H9 (cell line): Measurements from ENCODE around the gene ERC2. TPM values are rescaled to one million over a fixed set of nuclear protein-coding genes. Genes with fewer than 3 reads are reported as not detected.

ENCODE experiments used
- DNase-seq: peaks from one replicate; pipeline ENCODE4 v3.0.0-alpha.2; 2017
- H2AFZ ChIP-seq: one replicate; pipeline ENCODE4 v1.6.1; 2013; ENCODE audit warnings: mild to moderate bottlenecking, low read length, control low read depth, moderate library complexity
- H2AK5ac ChIP-seq: 2 replicates; pipeline ENCODE4 v1.6.1; 2013; ENCODE audit warnings: low read length, control low read depth, mixed read lengths; ENCODE audit not compliant: insufficient read length
- H2BK120ac ChIP-seq: one replicate; pipeline ENCODE4 v1.6.1; 2013; ENCODE audit warnings: low read depth, mild to moderate bottlenecking, low read length, control low read depth, inconsistent platforms; ENCODE audit not compliant: poor library complexity, severe bottlenecking
- H2BK12ac ChIP-seq: 2 replicates; pipeline ENCODE4 v1.6.1; 2013; ENCODE audit warnings: low read length, control low read depth, mixed read lengths, low read depth; ENCODE audit not compliant: insufficient read length
- H2BK15ac ChIP-seq: 2 replicates; pipeline ENCODE4 v1.6.1; 2013; ENCODE audit warnings: low read depth, low read length, control low read depth
- H2BK20ac ChIP-seq: one replicate; pipeline ENCODE4 v1.6.1; 2013; ENCODE audit warnings: low read depth, mild to moderate bottlenecking, low read length, control low read depth, inconsistent platforms; ENCODE audit not compliant: poor library complexity, severe bottlenecking
- H2BK5ac ChIP-seq: 2 replicates; pipeline ENCODE4 v1.6.1; 2013; ENCODE audit warnings: low read length, control low read depth, mixed read lengths; ENCODE audit not compliant: insufficient read length
- H3K14ac ChIP-seq: 2 replicates; pipeline ENCODE4 v1.6.1; 2013; ENCODE audit warnings: low read length, control low read depth; ENCODE audit not compliant: insufficient read depth
- H3K18ac ChIP-seq: 2 replicates; pipeline ENCODE4 v1.6.1; 2013; ENCODE audit warnings: low read depth, mild to moderate bottlenecking, mixed read lengths, low read length, control low read depth; ENCODE audit not compliant: insufficient read length
- H3K23ac ChIP-seq: 2 replicates; pipeline ENCODE4 v1.6.1; 2013; ENCODE audit warnings: low read length, control low read depth, mixed read lengths, low read depth; ENCODE audit not compliant: insufficient read length
- H3K23me2 ChIP-seq: 2 replicates; pipeline ENCODE4 v1.6.1; 2013; ENCODE audit warnings: low read depth, mild to moderate bottlenecking, mixed read lengths, low read length, control low read depth; ENCODE audit not compliant: insufficient read length, poor library complexity, severe bottlenecking
- H3K27ac ChIP-seq: 2 replicates; pipeline ENCODE4 v1.5.1; 2013; ENCODE audit warnings: low read length, control low read depth, mixed read lengths, low read depth; ENCODE audit not compliant: insufficient read length
- H3K27me3 ChIP-seq: 2 replicates; pipeline ENCODE4 v1.6.1; 2013; ENCODE audit warnings: low read length, control low read depth, inconsistent platforms; ENCODE audit not compliant: insufficient read depth
- H3K4ac ChIP-seq: 2 replicates; pipeline ENCODE4 v1.6.1; 2013; ENCODE audit warnings: low read depth, mild to moderate bottlenecking, control low read depth, inconsistent platforms, low read length, moderate library complexity
- H3K4me1 ChIP-seq: 2 replicates; pipeline ENCODE4 v1.6.1; 2013; ENCODE audit warnings: low read length, control low read depth, inconsistent platforms; ENCODE audit not compliant: insufficient read depth
- H3K4me2 ChIP-seq: 2 replicates; pipeline ENCODE4 v1.6.1; 2013; ENCODE audit warnings: low read length, control low read depth, mixed read lengths; ENCODE audit not compliant: insufficient read length, insufficient read depth
- H3K56ac ChIP-seq: 2 replicates; pipeline ENCODE4 v1.6.1; 2013; ENCODE audit warnings: low read depth, mild to moderate bottlenecking, mixed read lengths, low read length, control low read depth; ENCODE audit not compliant: insufficient read length
- H3K79me1 ChIP-seq: 2 replicates; pipeline ENCODE4 v1.6.1; 2013; ENCODE audit warnings: low read depth, mild to moderate bottlenecking, moderate library complexity, low read length, control low read depth, inconsistent platforms; ENCODE audit not compliant: insufficient read depth, poor library complexity, severe bottlenecking
- H3K79me2 ChIP-seq: 2 replicates; pipeline ENCODE4 v1.6.1; 2013; ENCODE audit warnings: low read length, control low read depth, inconsistent platforms; ENCODE audit not compliant: insufficient read depth
- H3K9ac ChIP-seq: 2 replicates; pipeline ENCODE4 v1.6.1; 2013; ENCODE audit warnings: low read length, control low read depth, mixed read lengths; ENCODE audit not compliant: insufficient read length; ENCODE audit errors: extremely low read depth
- H3K9me3 ChIP-seq: one replicate; pipeline ENCODE4 v1.6.1; 2013; ENCODE audit warnings: low read depth, low read length, inconsistent platforms; ENCODE audit not compliant: control insufficient read depth
- H3T11ph ChIP-seq: one replicate; pipeline ENCODE4 v1.6.1; 2013; ENCODE audit warnings: mild to moderate bottlenecking, low read length, control low read depth, inconsistent platforms
- H4K20me1 ChIP-seq: one replicate; pipeline ENCODE4 v1.6.1; 2013; ENCODE audit not compliant: control insufficient read depth, insufficient read length, insufficient read depth
- H4K5ac ChIP-seq: 2 replicates; pipeline ENCODE4 v1.6.1; 2013; ENCODE audit warnings: low read depth, mild to moderate bottlenecking, mixed read lengths, low read length, control low read depth; ENCODE audit not compliant: insufficient read length
- H4K8ac ChIP-seq: replicated peaks from 2 replicates; pipeline ENCODE4 v1.6.1; 2013; ENCODE audit warnings: low read length, control low read depth, mixed read lengths, low read depth; ENCODE audit not compliant: insufficient read length
- H4K91ac ChIP-seq: 2 replicates; pipeline ENCODE4 v1.6.1; 2013; ENCODE audit warnings: low read depth, mild to moderate bottlenecking, moderate library complexity, mixed read lengths, low read length, control low read depth; ENCODE audit not compliant: insufficient read length
- H3K27ac Mint-ChIP-seq, 3 experiments: 2 replicates in 2 of 3; 3 replicates in 1 of 3; pipeline ENCODE4 v1.8.0; 2020 to 2021; ENCODE audit warnings: mixed read lengths in 3 of 3, mild to moderate bottlenecking in 1 of 3, moderate library complexity in 1 of 3
- H3K27me3 Mint-ChIP-seq: 2 replicates; pipeline ENCODE4 v1.8.0; 2021; ENCODE audit warnings: low read depth, mild to moderate bottlenecking, moderate library complexity, mixed read lengths
- H3K36me3 Mint-ChIP-seq, 3 experiments: 2 replicates in 2 of 3; 3 replicates in 1 of 3; pipeline ENCODE4 v1.8.0; 2020 to 2021; ENCODE audit warnings: low read depth in 3 of 3, mixed read lengths in 3 of 3; ENCODE audit not compliant: insufficient read depth in 1 of 3
- H3K4me1 Mint-ChIP-seq, 2 experiments: 2 replicates each; pipeline ENCODE4 v1.8.0; 2020; ENCODE audit warnings: mixed read lengths in 2 of 2
- H3K4me3 Mint-ChIP-seq, 2 experiments: 2 replicates in 1 of 2; 3 replicates in 1 of 2; pipeline ENCODE4 v1.8.0; 2020 to 2021; ENCODE audit warnings: mild to moderate bottlenecking in 2 of 2, mixed read lengths in 2 of 2, moderate library complexity in 1 of 2
- H3K9me3 Mint-ChIP-seq, 2 experiments: 2 replicates in 1 of 2; 3 replicates in 1 of 2; pipeline ENCODE4 v1.8.0; 2020; ENCODE audit warnings: mild to moderate bottlenecking in 2 of 2, mixed read lengths in 2 of 2, moderate library complexity in 1 of 2
- WGBS: extraction: QIAGEN DNeasy Blood & Tissue Kit; methylation state at CpG from one replicate; pipeline ENCODE4 v1.1.7; 2013; ENCODE audit warnings: missing lambda C conversion rate, low lambda C conversion rate, mixed read lengths; ENCODE audit not compliant: insufficient read length; ENCODE audit errors: extremely low coverage; 5-methylcytosine and 5-hydroxymethylcytosine counted together
- total RNA-seq: library from RNA; stranded (reverse); gene quantifications from 2 replicates; pipeline ENCODE4 v1.2.1, GENCODE V29; 2021
- TF ChIP-seq, protein P1 (sequence below): fragments of 200-600 bp; sonication (generic); conservative IDR thresholded peaks from 3 replicates; pipeline ENCODE4 v1.8.0; 2021; ENCODE audit warnings: antibody characterized with exemption, mild to moderate bottlenecking

ERC2 gene
- total RNA-seq, 1 experiment from 2014 or later, result 15.4 TPM

GRCh38 chr3:55541456-55541855, 926.8 kb downstream of the ERC2 start:
- Histone ChIP-seq H4K5ac (no peak overlapping the region), H2BK12ac (no peak overlapping the region), H3K23me2 (no peaks in the 10 kb centered on the region), H3T11ph (no peak overlapping the region), H3K9me3 (no peaks in the 10 kb centered on the region), H2AFZ (no peak overlapping the region), H3K9ac (no peak overlapping the region), H3K79me2 (peaks cover 2% of the 10 kb centered on the region; the same call in 1 of the 2 replicates), H4K91ac (no peak overlapping the region), H2AK5ac (no peak overlapping the region), H2BK20ac (no peak overlapping the region), H2BK15ac (no peak overlapping the region), H3K4me2 (no peak overlapping the region), H3K56ac (no peak overlapping the region), H3K79me1 (no peaks in the 10 kb centered on the region), H2BK120ac (no peak overlapping the region), H4K8ac (no peak overlapping the region), H3K27me3 (no peaks in the 10 kb centered on the region), H3K27ac (no peak overlapping the region), H3K18ac (no peak overlapping the region), H3K23ac (no peak overlapping the region), H2BK5ac (no peak overlapping the region), H4K20me1 (no peaks in the 10 kb centered on the region), H3K4me1 (peaks cover 11% of the 10 kb centered on the region), H3K4ac (no peak overlapping the region), H3K14ac (no peak overlapping the region)
- WGBS, result no CpG with 5 or more reads among the region's 2 CpGs
- Mint-ChIP-seq H3K4me1 (peaks cover 53 to 59% of the 10 kb centered on the region in 2 experiments), H3K36me3 (peaks cover 0 to 3% (median 2%) of the 10 kb centered on the region in 3 experiments; a peak in 2 of 7 replicates), H3K9me3 (no peaks in the 10 kb centered on the region), H3K27ac (no peak overlapping the region; a peak in 1 of 7 replicates), H3K4me3 (no peak overlapping the region), H3K27me3 (peaks cover 4% of the 10 kb centered on the region; the same call in 1 of the 2 replicates)
- TF ChIP-seq, protein P1, sequence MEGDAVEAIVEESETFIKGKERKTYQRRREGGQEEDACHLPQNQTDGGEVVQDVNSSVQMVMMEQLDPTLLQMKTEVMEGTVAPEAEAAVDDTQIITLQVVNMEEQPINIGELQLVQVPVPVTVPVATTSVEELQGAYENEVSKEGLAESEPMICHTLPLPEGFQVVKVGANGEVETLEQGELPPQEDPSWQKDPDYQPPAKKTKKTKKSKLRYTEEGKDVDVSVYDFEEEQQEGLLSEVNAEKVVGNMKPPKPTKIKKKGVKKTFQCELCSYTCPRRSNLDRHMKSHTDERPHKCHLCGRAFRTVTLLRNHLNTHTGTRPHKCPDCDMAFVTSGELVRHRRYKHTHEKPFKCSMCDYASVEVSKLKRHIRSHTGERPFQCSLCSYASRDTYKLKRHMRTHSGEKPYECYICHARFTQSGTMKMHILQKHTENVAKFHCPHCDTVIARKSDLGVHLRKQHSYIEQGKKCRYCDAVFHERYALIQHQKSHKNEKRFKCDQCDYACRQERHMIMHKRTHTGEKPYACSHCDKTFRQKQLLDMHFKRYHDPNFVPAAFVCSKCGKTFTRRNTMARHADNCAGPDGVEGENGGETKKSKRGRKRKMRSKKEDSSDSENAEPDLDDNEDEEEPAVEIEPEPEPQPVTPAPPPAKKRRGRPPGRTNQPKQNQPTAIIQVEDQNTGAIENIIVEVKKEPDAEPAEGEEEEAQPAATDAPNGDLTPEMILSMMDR, result no peak
- DNase-seq, result no peak
